Liver (tissue), 9 donors: Measurements from ENCODE around the gene TTC23. TPM values are rescaled to one million over a fixed set of nuclear protein-coding genes. Genes with fewer than 3 reads are reported as not detected.

Experiments used
- DNase-seq: peaks from one replicate; pipeline ENCODE4 v3.0.0-alpha.2; 2017; ENCODE audit warnings: low spot score
- H3K27ac ChIP-seq, 2 donors: one replicate each; pipeline ENCODE4 v1.7.0; 2013; ENCODE audit warnings: inconsistent platforms in 2 of 2, low read length in 2 of 2, control low read depth in 1 of 2, low read depth in 1 of 2, mild to moderate bottlenecking in 1 of 2
- H3K27me3 ChIP-seq, 4 donors: one replicate each; pipeline versions ENCODE4 v1.6.1 to v1.7.0; 2013; ENCODE audit warnings: low read length in 3 of 4, inconsistent platforms in 1 of 4, mild to moderate bottlenecking in 1 of 4, moderate library complexity in 1 of 4; ENCODE audit not compliant: control insufficient read depth in 4 of 4, insufficient read depth in 4 of 4
- H3K36me3 ChIP-seq, 4 donors: one replicate each; pipeline versions ENCODE4 v1.6.1 to v1.7.0; 2013; ENCODE audit warnings: low read length in 3 of 4, mild to moderate bottlenecking in 3 of 4, low read depth in 1 of 4, moderate library complexity in 1 of 4; ENCODE audit not compliant: control insufficient read depth in 4 of 4, insufficient read depth in 3 of 4
- H3K4me1 ChIP-seq, 4 donors: one replicate each; pipeline versions ENCODE4 v1.6.1 to v1.7.0; 2013; ENCODE audit warnings: low read length in 3 of 4, mild to moderate bottlenecking in 3 of 4, moderate library complexity in 1 of 4; ENCODE audit not compliant: control insufficient read depth in 4 of 4, insufficient read depth in 4 of 4
- H3K4me3 ChIP-seq, 3 donors: one replicate each; pipeline versions ENCODE4 v1.6.1 to v1.7.0; 2013; ENCODE audit warnings: low read length in 3 of 3, control low read depth in 1 of 3, low read depth in 1 of 3, mild to moderate bottlenecking in 1 of 3
- H3K9ac ChIP-seq, 2 donors: one replicate each; pipeline ENCODE4 v1.7.0; 2013; ENCODE audit warnings: low read length in 2 of 2, mild to moderate bottlenecking in 2 of 2, moderate library complexity in 2 of 2, control low read depth in 1 of 2, low read depth in 1 of 2
- H3K9me3 ChIP-seq, 4 donors: one replicate each; pipeline versions ENCODE4 v1.6.1 to v1.7.0; 2013; ENCODE audit warnings: low read length in 3 of 4; ENCODE audit not compliant: control insufficient read depth in 4 of 4
- ATF3 ChIP-seq: IDR thresholded peaks from 2 replicates; pipeline ENCODE4 v1.6.1; 2016; ENCODE audit warnings: antibody characterized with exemption
- CTCF ChIP-seq: fragments of 150-350 bp; IDR thresholded peaks from 2 replicates; pipeline ENCODE4 v1.5.1; 2017; ENCODE audit warnings: improper control_type of control experiment, low read depth, low read length; ENCODE audit not compliant: missing input control
- GABPA ChIP-seq, 2 donors: IDR thresholded peaks in 1 of 2; conservative IDR thresholded peaks in 1 of 2; 2 replicates each; pipeline ENCODE4 v1.6.1; 2016; ENCODE audit warnings: antibody characterized with exemption in 2 of 2, mild to moderate bottlenecking in 1 of 2, moderate library complexity in 1 of 2
- MAX ChIP-seq: IDR thresholded peaks from 2 replicates; pipeline ENCODE4 v1.6.1; 2016; ENCODE audit warnings: antibody characterized with exemption
- NR2F2 ChIP-seq: IDR thresholded peaks from 2 replicates; pipeline ENCODE4 v1.6.1; 2016; ENCODE audit warnings: antibody characterized with exemption
- REST ChIP-seq: IDR thresholded peaks from 2 replicates; pipeline ENCODE4 v1.6.1; 2016; ENCODE audit warnings: antibody characterized with exemption, mild to moderate bottlenecking
- RXRA ChIP-seq, 2 donors: IDR thresholded peaks; 2 replicates each; pipeline ENCODE4 v1.6.1; 2017 to 2018; ENCODE audit warnings: antibody characterized with exemption in 2 of 2, mild to moderate bottlenecking in 1 of 2
- SP1 ChIP-seq: IDR thresholded peaks from 2 replicates; pipeline ENCODE4 v1.6.1; 2018; ENCODE audit warnings: antibody characterized with exemption, mild to moderate bottlenecking
- TAF1 ChIP-seq: conservative IDR thresholded peaks from 2 replicates; pipeline ENCODE4 v1.6.1; 2016; ENCODE audit warnings: antibody characterized with exemption, mild to moderate bottlenecking
- YY1 ChIP-seq: IDR thresholded peaks from 2 replicates; pipeline ENCODE4 v1.6.1; 2016; ENCODE audit warnings: antibody characterized with exemption, mild to moderate bottlenecking
- WGBS: extraction: QIAGEN DNeasy Blood & Tissue Kit; methylation state at CpG from one replicate; pipeline ENCODE4 v1.1.7; 2013; 5-methylcytosine and 5-hydroxymethylcytosine counted together
- polyA plus RNA-seq, 2 donors: library from polyadenylated mRNA; stranded (reverse) in 1 of 2; unstranded in 1 of 2; fragments of 200-250 nt in 1 of 2; fragments of >200 nt in 1 of 2; fragmentation: Nextera tagmentation in 1 of 2; extraction: Ambion mirVana in 1 of 2; gene quantifications; one replicate each; pipeline versions ENCODE4 v1.2.1 to v1.2.3, GENCODE V29; 2013 to 2015
- total RNA-seq, 2 donors: library from RNA; depleted of rRNA; stranded (reverse); fragments of >200 nt; gene quantifications; one replicate each; pipeline ENCODE4 v1.2.3, GENCODE V29; 2014
- donor health status: healthy.
- donor health status: healthy.
- donor health status: healthy.
- donor health status: healthy.
- donor health status: healthy.

The TTC23 gene
- total and polyA plus RNA-seq, 4 donors: 3.7 to 12.3 (median 7.2) TPM

GRCh38 chr15:99126131-99126588, 123.2 kb downstream of the TTC23 start (continued):
- TF ChIP-seq REST (no peak), CTCF (no peak), GABPA (IDR thresholded peaks at IDR 0.05 in 1 of 2, conservative IDR thresholded peaks at IDR 0.05 in 1 of 2) (no peak)

- H3K9ac ChIP-seq: no peak overlapping the region
- 87% methylated on average over 29 of the region's 29 CpGs for WGBS
These were observed 124.1 kb downstream of the TTC23 start for GRCh38 chr15:99125061-99125891.

GRCh38 chr15:99124641-99125040, 124.7 kb downstream of the TTC23 start:
- no peaks in the 10 kb centered on the region for H3K9me3 ChIP-seq
- H3K36me3 ChIP-seq: no peaks in the 10 kb centered on the region
- TF ChIP-seq YY1: no peak
- peaks cover 0 to 4% (median 0%) of the 10 kb centered on the region in 4 donors for H3K4me1 ChIP-seq
- 93% methylated on average over 8 of the region's 8 CpGs for WGBS
- no peak overlapping the region for H3K9ac ChIP-seq
- H3K4me3 ChIP-seq: no peak overlapping the region
- no peak for DNase-seq
- H3K27me3 ChIP-seq: no peaks in the 10 kb centered on the region
- peak overlapping the region in 1 of 2 donors; percentile 31 for H3K27ac ChIP-seq

More at GRCh38 chr15:99125061-99125891, 124.1 kb downstream of the TTC23 start:
- no peaks in the 10 kb centered on the region for H3K36me3 ChIP-seq
- no peaks in the 10 kb centered on the region for H3K9me3 ChIP-seq
- peaks cover 0 to 4% (median 0%) of the 10 kb centered on the region in 4 donors for H3K4me1 ChIP-seq
- no peak for DNase-seq
- H3K4me3 ChIP-seq: no peak overlapping the region
- no peak for TF ChIP-seq MAX
- H3K27me3 ChIP-seq: no peaks in the 10 kb centered on the region
- H3K27ac ChIP-seq: no peak overlapping the region

GRCh38 chr15:99123713-99124451, 125.5 kb downstream of the TTC23 start:
- H3K4me1 ChIP-seq: no peaks in the 10 kb centered on the region
- 57% methylated on average over 20 of the region's 20 CpGs for WGBS
- H3K27ac ChIP-seq: peak overlapping the region; percentile 31 to 54
- H3K9ac ChIP-seq: no peak overlapping the region
- H3K4me3 ChIP-seq: no peak overlapping the region
- no peaks in the 10 kb centered on the region for H3K27me3 ChIP-seq
- no peaks in the 10 kb centered on the region for H3K36me3 ChIP-seq
- DNase-seq: no peak
- no peaks in the 10 kb centered on the region for H3K9me3 ChIP-seq
- TF ChIP-seq NR2F2 (peak; percentile 76), TAF1 (no peak), SP1 (no peak), RXRA (IDR thresholded peaks at IDR 0.05) (peak in 1 of 2 donors; percentile 25), CTCF (no peak), ATF3 (peak; percentile 27)
